ENCODE results near the gene HSD3B1.

DNA sequence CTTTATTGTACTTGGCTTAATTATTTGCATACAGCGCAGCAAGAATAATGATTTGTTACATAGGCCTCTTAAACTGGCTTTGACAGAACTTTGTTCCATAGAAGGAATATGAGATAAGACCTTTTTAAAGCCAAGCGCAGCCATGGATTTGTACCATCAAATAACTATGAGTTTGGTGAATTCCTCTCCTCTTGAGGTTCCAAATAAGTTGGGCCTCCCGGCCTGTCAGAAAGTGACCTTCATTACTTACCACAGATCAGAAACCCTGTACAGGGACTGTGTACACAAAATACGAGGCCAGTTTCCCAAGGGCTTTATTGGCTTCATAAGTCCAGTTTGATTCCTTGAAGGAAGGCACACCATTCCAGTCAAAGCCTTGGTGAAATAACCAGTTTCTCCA is 21.8 kb upstream of the HSD3B1 start:
- no peak for TF ChIP-seq RAD21 (conservative IDR thresholded peaks at IDR 0.05 in 1 of 2, IDR thresholded peaks at IDR 0.05 in 1 of 2)
- TF ChIP-seq, protein P1, sequence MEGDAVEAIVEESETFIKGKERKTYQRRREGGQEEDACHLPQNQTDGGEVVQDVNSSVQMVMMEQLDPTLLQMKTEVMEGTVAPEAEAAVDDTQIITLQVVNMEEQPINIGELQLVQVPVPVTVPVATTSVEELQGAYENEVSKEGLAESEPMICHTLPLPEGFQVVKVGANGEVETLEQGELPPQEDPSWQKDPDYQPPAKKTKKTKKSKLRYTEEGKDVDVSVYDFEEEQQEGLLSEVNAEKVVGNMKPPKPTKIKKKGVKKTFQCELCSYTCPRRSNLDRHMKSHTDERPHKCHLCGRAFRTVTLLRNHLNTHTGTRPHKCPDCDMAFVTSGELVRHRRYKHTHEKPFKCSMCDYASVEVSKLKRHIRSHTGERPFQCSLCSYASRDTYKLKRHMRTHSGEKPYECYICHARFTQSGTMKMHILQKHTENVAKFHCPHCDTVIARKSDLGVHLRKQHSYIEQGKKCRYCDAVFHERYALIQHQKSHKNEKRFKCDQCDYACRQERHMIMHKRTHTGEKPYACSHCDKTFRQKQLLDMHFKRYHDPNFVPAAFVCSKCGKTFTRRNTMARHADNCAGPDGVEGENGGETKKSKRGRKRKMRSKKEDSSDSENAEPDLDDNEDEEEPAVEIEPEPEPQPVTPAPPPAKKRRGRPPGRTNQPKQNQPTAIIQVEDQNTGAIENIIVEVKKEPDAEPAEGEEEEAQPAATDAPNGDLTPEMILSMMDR (IDR thresholded peaks at IDR 0.05): no peak
- TF ChIP-seq, protein P2, sequence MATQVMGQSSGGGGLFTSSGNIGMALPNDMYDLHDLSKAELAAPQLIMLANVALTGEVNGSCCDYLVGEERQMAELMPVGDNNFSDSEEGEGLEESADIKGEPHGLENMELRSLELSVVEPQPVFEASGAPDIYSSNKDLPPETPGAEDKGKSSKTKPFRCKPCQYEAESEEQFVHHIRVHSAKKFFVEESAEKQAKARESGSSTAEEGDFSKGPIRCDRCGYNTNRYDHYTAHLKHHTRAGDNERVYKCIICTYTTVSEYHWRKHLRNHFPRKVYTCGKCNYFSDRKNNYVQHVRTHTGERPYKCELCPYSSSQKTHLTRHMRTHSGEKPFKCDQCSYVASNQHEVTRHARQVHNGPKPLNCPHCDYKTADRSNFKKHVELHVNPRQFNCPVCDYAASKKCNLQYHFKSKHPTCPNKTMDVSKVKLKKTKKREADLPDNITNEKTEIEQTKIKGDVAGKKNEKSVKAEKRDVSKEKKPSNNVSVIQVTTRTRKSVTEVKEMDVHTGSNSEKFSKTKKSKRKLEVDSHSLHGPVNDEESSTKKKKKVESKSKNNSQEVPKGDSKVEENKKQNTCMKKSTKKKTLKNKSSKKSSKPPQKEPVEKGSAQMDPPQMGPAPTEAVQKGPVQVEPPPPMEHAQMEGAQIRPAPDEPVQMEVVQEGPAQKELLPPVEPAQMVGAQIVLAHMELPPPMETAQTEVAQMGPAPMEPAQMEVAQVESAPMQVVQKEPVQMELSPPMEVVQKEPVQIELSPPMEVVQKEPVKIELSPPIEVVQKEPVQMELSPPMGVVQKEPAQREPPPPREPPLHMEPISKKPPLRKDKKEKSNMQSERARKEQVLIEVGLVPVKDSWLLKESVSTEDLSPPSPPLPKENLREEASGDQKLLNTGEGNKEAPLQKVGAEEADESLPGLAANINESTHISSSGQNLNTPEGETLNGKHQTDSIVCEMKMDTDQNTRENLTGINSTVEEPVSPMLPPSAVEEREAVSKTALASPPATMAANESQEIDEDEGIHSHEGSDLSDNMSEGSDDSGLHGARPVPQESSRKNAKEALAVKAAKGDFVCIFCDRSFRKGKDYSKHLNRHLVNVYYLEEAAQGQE (IDR thresholded peaks at IDR 0.05): no peak
- no peak for TF ChIP-seq JUN (IDR thresholded peaks at IDR 0.05)
- TF ChIP-seq PHF8 (IDR thresholded peaks at IDR 0.05; ENCODE audit: borderline replicate concordance, low read depth): no peak
- no peak for TF ChIP-seq CEBPB (IDR thresholded peaks at IDR 0.05)
- TF ChIP-seq EHMT2 (IDR thresholded peaks at IDR 0.05; ENCODE audit: low read depth): no peak
- no peak for TF ChIP-seq SMC3 (IDR thresholded peaks at IDR 0.05)
- no peak for TF ChIP-seq POLR2A (IDR thresholded peaks at IDR 0.05; ENCODE audit: low read length)
- no peak for TF ChIP-seq JUNB (IDR thresholded peaks at IDR 0.05)
- TF ChIP-seq KDM1A (IDR thresholded peaks at IDR 0.05; ENCODE audit: low read depth): no peak
- no peak for TF ChIP-seq EP300 (IDR thresholded peaks at IDR 0.05)
- TF ChIP-seq, protein P3, sequence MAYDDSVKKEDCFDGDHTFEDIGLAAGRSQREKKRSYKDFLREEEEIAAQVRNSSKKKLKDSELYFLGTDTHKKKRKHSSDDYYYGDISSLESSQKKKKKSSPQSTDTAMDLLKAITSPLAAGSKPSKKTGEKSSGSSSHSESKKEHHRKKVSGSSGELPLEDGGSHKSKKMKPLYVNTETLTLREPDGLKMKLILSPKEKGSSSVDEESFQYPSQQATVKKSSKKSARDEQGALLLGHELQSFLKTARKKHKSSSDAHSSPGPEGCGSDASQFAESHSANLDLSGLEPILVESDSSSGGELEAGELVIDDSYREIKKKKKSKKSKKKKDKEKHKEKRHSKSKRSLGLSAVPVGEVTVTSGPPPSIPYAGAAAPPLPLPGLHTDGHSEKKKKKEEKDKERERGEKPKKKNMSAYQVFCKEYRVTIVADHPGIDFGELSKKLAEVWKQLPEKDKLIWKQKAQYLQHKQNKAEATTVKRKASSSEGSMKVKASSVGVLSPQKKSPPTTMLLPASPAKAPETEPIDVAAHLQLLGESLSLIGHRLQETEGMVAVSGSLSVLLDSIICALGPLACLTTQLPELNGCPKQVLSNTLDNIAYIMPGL (CRISPR knock-in tag; IDR thresholded peaks at IDR 0.05; ENCODE audit: borderline replicate concordance): no peak

Measured in A549 (cell line).